HG03064 (cell line): ENCODE measurements around the gene SELENOF.
A peak's percentile ranks its signal among the peaks of the same experiment; 100 is the strongest.

Source experiments
- ATAC-seq: cut with Tn5 transposase; IDR thresholded peaks from one replicate; pipeline ENCODE4 v1.9.1; 2021; ENCODE audit warnings: low read depth; ENCODE audit not compliant: unreplicated experiment

Gene SELENOF

DNA sequence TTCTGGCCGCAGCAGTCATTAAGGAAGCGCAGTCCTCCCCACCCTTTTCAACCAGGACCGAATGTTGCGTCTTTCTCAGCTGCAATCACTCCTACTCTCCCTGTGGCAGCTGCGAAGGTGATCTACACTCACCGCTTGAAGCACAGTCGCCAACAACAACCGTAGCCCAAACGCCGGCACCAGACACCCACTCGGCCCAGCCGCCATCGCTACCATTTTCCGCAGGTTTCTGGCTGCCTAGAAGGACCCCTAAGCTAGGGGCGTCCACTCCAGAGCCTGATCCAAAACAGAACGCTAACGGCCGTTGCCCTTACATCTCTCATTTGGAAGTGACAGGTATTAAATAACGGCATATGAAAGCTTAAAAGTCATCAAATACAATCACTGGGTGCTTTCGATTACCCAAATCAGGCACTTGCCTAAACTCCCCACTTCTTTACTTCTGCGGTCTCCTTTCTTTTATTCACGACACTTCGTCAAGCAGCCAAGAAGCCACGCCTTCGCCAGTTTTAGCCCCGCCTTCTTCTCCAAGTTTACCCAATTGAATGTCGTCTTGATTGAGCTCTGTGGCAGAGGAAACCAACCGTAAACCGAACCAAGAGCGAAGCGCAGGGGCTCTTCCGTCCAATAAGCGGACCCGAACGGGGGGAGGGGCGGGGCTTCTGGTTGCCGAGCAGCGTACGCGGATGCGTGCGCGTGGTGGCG is at the start of gene SELENOF:
Gene SELENOF (minus strand): TSS at position 231 of the 705 bp plus-strand sequence. CDS start 15 bp downstream, at position 216.
- ATAC-seq: peak; percentile 77

- ATAC-seq: no peak
Observed at GRCh38 chr1:86960548-86960947, 46.6 kb upstream of the SELENOF start.

- no peak for ATAC-seq
Observed at GRCh38 chr1:86957221-86957620, 43.3 kb upstream of the SELENOF start.

DNA sequence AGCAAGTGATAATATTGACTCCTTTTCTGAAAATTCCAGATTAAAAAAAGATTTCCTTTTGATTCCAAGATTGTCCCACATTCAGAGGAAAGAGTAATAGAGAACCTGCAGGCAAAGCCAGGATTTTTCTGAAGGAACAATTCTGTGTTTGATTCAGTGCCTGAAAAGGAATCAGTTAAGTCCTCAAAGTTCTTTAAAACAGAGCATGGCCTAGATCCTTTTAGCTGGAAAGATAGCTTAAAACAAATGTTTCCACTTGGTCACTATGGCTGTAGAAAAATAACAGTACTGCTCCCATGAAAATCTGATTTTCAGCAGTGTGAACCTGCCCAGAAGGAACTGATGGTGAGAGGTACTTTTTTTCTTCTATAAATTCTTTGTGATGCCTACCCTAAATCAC is 42.3 kb upstream of the SELENOF start:
- no peak for ATAC-seq

DNA sequence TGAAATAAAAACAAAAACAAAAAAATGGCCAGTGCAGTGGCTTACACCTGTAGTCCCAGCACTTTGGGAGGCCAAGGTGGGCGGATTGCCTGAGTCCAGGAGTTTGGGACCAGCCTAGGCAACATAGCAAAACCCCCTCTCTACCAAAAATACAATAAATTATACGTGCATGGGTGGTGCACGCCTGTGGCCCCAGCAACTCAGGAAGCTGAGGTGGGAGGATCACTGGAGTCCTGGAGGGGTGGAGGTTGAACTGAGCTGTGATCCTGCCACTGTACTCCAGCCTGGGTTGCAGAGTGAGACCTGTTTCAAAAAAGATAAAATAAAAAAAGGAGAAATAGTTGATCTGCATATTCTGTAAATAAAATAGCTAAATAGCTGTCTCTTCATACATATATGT is 41.8 kb upstream of the SELENOF start:
- no peak for ATAC-seq

GRCh38 chr1:86953167-86953566 is 39.2 kb upstream of the SELENOF start:
- no peak for ATAC-seq

- ATAC-seq: no peak
Observed at GRCh38 chr1:86951430-86951829, 37.5 kb upstream of the SELENOF start.

DNA sequence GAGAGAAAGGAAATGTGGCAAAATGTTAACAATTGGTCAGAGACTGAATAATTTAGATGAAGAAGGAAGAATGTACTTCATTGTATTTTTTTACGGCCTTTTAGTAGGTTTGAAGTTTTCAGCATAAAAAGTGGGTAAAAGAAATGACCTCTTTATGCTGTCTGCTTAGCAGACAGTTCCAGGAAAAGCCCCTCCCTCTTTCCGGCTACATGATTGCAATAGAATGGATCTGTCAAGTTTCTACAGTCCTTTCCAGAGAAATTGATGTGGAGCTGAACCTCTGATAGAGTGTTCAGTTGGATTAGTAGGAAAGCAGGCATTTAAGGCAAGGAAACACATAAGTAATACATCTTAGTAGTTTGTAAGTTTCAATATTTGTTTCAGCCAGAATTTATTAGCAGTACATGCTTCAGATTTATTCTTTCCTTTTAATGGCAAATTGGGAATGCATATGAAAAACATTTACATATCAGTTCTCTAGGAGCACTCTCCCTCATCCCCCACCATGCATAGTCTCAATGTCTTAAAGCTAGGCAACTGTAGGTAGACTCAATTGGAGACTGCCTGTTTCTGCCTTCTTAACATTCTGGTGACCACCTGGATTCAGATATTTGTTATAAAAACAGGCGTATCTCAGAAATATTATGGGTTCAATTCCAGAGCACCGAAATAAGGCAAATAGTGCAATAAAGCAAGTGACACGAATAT is 36.9 kb upstream of the SELENOF start:
- no peak for ATAC-seq

- ATAC-seq: no peak
Observed at GRCh38 chr1:86948212-86948611, 34.3 kb upstream of the SELENOF start.

GRCh38 chr1:86942743-86943142 is 28.8 kb upstream of the SELENOF start:
- ATAC-seq: no peak

GRCh38 chr1:86942042-86942441 is 28.1 kb upstream of the SELENOF start:
- no peak for ATAC-seq

DNA sequence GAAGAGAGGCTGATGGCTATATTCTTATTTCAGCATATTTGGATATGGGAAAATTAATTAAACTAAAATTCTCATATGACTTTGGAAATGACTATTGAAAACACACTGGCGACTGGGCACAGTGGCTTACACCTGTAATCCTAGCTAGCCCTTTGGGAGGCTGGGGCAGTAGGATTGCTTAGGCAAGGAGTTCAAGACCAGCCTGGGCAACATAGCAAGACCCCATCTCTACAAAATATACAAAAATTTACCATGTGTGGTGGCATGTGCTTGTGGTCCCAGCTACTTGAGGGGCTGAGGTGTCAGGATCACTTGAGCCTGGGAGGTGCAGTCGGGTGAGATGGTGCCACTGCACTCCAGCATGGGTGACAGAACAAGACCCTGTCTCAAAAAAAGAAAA is 26.7 kb upstream of the SELENOF start:
- ATAC-seq: no peak

DNA sequence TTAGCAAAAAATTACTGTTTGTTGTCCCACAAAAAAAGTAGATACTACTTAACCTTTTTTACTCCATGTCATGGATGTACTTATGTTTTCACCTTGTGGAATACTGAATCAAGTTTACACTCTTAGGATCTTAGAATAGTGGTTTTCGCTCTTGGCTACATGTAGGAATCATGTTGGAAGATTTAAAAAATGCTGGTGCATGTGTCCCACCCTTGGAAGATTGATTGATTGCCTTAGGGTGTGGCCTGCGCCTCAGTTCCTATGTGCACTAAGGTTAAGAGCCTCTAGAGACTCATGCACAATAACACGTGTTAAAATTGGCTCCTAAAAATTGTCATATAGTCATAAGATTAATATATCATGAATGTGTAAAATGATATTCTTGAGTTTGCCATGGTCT is 25.5 kb upstream of the SELENOF start:
- ATAC-seq: no peak

GRCh38 chr1:86938855-86939254 is 24.9 kb upstream of the SELENOF start:
- no peak for ATAC-seq

DNA sequence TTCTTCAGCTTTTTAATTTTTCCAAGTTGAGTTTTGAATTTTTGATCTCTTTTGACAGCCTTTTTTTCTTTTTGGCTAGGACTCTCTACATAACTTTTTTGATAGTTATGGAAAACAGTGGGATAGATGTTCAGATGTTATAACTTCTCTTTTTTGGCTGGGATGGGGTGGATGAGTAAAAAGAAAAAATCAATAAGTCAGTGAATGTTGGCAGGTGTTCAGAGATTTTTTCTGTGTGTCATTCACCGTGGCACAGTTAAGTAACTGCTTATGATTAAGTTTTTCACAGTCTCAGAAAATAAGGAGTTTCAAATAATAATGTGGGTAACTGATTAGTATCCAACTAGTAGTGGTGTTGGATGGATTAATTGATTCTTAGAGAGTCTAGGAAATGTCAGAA is 24.5 kb upstream of the SELENOF start:
- no peak for ATAC-seq

DNA sequence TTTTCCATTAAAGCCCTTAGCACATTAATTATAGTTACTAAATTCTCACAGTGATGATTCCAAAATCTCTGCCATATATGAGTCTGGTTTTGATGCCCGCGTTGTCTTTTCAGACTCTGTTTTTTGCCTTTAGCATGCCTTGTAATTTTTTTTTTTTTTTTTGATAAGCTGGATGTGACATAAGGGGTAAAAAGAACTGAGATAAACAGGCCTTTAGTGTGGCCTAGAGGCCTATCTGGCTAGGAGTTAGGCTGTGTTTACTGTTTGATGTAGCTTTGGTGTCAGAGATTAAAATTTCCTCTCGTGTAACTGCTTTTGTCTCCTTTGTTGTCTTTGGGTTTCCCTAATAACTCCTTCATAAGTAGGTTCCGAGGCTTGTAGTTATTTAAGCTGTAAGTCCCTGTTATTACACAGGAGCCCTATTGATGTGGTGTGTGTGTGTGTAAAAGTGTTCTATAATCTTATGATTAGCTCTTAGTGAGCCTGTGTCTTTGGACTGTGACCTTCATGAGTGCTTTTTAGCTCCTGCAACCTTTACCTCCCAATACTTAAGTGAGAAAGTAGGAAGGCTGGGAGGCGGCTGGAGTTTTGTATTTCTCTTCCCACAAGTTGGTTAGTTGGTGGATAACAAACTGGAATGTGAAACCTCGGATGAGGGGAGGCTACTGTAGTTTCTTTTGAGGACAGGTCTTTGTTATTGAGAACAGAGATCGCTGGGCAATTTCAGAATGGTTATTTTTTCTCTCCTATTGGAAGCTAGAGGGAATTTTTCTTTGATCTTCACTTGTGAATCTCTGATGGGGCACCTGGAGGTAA is 19.8 kb upstream of the SELENOF start:
- no peak for ATAC-seq

- ATAC-seq: no peak
Observed at GRCh38 chr1:86933051-86933450, 19.1 kb upstream of the SELENOF start.

- no peak for ATAC-seq
Observed at GRCh38 chr1:86928819-86929218, 14.9 kb upstream of the SELENOF start.

DNA sequence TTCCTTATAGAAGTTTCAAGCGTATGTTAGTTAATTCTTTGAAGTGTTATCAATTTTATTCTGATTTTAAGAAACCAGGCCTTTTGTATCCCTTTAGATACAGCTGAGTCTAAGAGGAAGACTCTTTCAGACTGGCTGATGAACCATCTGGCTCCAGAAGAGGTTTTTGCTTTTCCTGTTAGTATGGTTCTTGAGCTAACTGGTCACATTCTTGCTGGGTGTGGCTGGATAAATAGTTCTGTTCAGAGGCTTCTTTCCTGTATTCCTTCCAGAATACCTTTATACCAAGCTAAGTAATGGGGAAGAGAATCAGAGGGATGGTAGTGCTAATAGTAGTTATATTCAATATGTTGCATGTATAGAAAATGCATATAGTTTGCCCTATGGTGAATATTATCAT is 13.0 kb upstream of the SELENOF start:
- ATAC-seq: no peak

- no peak for ATAC-seq
Observed at GRCh38 chr1:86925742-86926141, 11.8 kb upstream of the SELENOF start.

DNA sequence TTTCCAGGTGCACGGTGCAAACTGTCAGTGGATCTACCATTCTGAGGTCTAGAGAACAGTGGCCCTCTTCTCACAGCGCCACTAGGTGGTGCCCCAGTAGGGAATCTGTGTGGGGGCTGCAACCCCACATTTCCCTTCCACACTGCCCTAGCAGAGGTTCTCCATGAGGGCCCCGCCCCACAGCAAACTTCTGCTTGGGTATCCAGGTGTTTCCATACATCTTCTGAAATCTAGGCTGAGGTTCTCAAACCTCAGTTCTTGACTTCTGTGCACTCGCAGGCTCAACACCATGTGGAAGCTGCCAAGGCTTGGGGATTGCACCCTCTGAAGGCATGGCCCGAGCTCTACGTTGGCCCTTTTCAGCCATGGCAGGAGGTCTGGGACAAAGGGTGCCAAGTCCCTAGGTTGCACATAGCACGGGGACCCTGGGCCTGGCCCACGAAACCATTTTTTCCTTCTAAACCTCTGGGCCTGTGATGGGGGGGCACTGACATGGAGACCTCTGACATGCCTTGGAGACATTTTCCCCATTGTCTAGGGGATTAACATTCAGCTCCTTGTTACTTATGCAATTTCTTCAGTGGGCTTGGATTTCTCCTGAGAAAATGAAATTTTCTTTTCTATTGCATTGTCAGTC is 10.5 kb upstream of the SELENOF start:
- ATAC-seq: no peak
